Posterior cingulate gyrus (tissue), 11 donors: ENCODE measurements around the gene MKI67.

Experiments used
- DNase-seq, 10 donors: peaks; one replicate each; pipeline versions ENCODE4 v3.0.0 to v3.0.0-alpha.2; 2020 to 2021; ENCODE audit warnings: mixed read lengths in 3 of 10
- intact Hi-C: fragments of 100-400 bp; cut with DNase I; formaldehyde crosslinking; loops from one replicate; pipeline ENCODE4 v1.15.1; 2023

MKI67 gene

GRCh38 chr10:128086003-128086863 lies 40.0 kb downstream of the MKI67 start:
- no peak for DNase-seq

GRCh38 chr10:128084991-128085390 lies 41.2 kb downstream of the MKI67 start:
- intact Hi-C loops: no loop called here
- no peak for DNase-seq

More at GRCh38 chr10:128086003-128086863, 40.0 kb downstream of the MKI67 start:
- intact Hi-C loops: no loop called here

- intact Hi-C loops: no loop called here
- no peak for DNase-seq
These were observed 41.9 kb downstream of the MKI67 start for GRCh38 chr10:128084364-128084763.

GRCh38 chr10:128083191-128083895 lies 42.9 kb downstream of the MKI67 start:
- DNase-seq: no peak
- intact Hi-C loops: no loop called here

GRCh38 chr10:128081720-128082119 lies 44.5 kb downstream of the MKI67 start:
- no peak for DNase-seq
- intact Hi-C loops: no loop called here

GRCh38 chr10:128081222-128081621 lies 45.0 kb downstream of the MKI67 start:
- DNase-seq: no peak
- intact Hi-C loops: no loop called here

- intact Hi-C loops: no loop called here
These were observed 45.6 kb downstream of the MKI67 start for GRCh38 chr10:128080641-128081040.

GRCh38 chr10:128080231-128080630 lies 46.0 kb downstream of the MKI67 start:
- intact Hi-C loops: no loop called here
- no peak for DNase-seq

More at GRCh38 chr10:128080641-128081040, 45.6 kb downstream of the MKI67 start:
- DNase-seq: no peak

GRCh38 chr10:128078136-128078969 lies 47.9 kb downstream of the MKI67 start:
- peak in 5 of 10 donors; percentile 27 to 91 (median 58) for DNase-seq

GRCh38 chr10:128077155-128077875 lies 48.9 kb downstream of the MKI67 start:
- intact Hi-C loops: no loop called here
- DNase-seq: peak in 2 of 10 donors; percentile 9 to 76

More at GRCh38 chr10:128078136-128078969, 47.9 kb downstream of the MKI67 start:
- intact Hi-C loops: loop anchor here (1.0 kb wide), 1 partner anchor 72 kb away; no protein-coding TSS in a partner anchor

GRCh38 chr10:128074589-128074988 lies 51.6 kb downstream of the MKI67 start:
- intact Hi-C loops: no loop called here
- DNase-seq: no peak

GRCh38 chr10:128073890-128074289 lies 52.3 kb downstream of the MKI67 start:
- intact Hi-C loops: no loop called here
- no peak for DNase-seq

GRCh38 chr10:128072941-128073645 lies 53.1 kb downstream of the MKI67 start:
- peak in 1 of 10 donors; percentile 49 for DNase-seq
- intact Hi-C loops: no loop called here

- DNase-seq: no peak
- intact Hi-C loops: no loop called here
These were observed 54.2 kb downstream of the MKI67 start for GRCh38 chr10:128072046-128072445.

- intact Hi-C loops: no loop called here
- DNase-seq: no peak
These were observed 54.8 kb downstream of the MKI67 start for GRCh38 chr10:128071417-128071782.

- intact Hi-C loops: no loop called here
- DNase-seq: peak in 2 of 10 donors; percentile 6 to 78
These were observed 55.4 kb downstream of the MKI67 start for GRCh38 chr10:128070721-128071416.

- DNase-seq: peak in 2 of 10 donors; percentile 0 to 57
- intact Hi-C loops: no loop called here
These were observed 56.1 kb downstream of the MKI67 start for GRCh38 chr10:128070161-128070560.

- intact Hi-C loops: loop anchor here (1.0 to 5.0 kb wide), 4 partner anchors 35 to 352 kb away; partner anchors contain the start of gene PTPRE
- peak; percentile 58 to 96 (median 80) for DNase-seq
These were observed 56.7 kb downstream of the MKI67 start for GRCh38 chr10:128069351-128070051.
